Hepatocyte (in vitro differentiated cells): Measurements from ENCODE around the gene MAPK8IP1.

Source experiments
- CTCF ChIP-seq: fragments of 200-600 bp; sonication (generic); IDR thresholded peaks from 2 replicates; pipeline ENCODE4 v1.5.1; 2016; ENCODE audit warnings: antibody characterized with exemption, mild to moderate bottlenecking; ENCODE audit not compliant: poor library complexity
- EZH2 ChIP-seq: fragments of 200-600 bp; sonication (generic); IDR thresholded peaks from 2 replicates; pipeline ENCODE4 v1.6.1; 2016; ENCODE audit warnings: antibody characterized with exemption, mild to moderate bottlenecking, borderline replicate concordance

GRCh38 chr11:45885274-45885920, at the start of gene MAPK8IP1:
- TF ChIP-seq CTCF, result no peak
- no peak for TF ChIP-seq EZH2
